GM21447 (cell line): ENCODE results near the gene MTMR2.
"Not testable (repeated sequence)": the region's sequence is repeated elsewhere in the genome, so short reads cannot be mapped to it uniquely, and the experiment has no call there.

Source experiments
- ATAC-seq: cut with Tn5 transposase; IDR thresholded peaks from one replicate; pipeline ENCODE4 v1.9.1; 2021; ENCODE audit not compliant: unreplicated experiment

MTMR2 gene

DNA sequence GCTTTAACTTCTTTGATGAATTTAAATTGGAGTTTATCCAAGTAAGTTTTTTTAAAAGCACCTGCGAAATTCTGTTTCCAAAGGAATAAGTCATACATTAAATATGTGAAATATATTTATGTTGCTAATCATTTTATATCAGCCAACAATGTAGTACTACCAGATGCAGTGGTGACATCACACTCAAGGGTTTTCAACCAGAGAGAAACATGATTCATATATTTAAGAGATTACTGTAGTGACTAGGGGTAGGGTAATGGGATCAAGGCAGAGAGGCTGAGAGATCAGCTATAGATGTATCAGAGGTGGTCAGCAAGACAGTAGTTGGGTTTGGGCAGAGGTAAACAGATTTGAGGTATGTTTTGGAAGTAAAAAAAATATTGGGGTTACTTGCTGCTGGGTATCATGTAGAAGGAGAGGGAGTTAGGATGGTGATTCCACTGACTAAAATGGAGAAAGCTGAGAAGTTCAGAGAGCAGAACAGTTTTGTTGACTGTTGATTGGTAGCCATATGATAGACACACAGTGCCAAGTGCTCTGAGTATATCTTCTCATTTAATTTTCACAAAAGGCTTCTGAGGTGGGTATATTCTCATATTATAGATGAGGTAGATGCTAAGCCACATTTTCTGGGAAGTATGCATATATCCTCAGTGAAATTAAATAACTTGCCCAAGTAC lies 94.2 kb downstream of the MTMR2 start:
- no peak for ATAC-seq

DNA sequence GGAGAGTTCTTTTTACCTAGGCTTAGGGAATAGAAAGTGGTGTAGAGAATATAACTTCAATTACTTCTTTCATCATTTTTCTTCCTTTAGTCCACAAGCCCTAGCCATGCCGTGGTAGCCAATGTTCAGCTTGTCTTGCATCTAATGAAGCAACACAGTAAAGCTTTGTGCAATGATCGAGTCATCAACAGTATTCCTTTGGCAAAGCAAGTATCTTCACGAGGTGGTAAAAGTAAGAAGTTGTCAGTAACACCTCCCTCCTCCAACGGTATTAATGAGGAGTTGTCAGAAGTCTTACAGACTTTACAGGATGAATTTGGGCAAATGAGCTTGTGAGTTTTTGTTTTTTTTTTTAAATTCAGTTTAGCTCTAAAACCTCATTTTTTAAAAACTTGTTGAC lies 96.2 kb downstream of the MTMR2 start:
- no peak for ATAC-seq

DNA sequence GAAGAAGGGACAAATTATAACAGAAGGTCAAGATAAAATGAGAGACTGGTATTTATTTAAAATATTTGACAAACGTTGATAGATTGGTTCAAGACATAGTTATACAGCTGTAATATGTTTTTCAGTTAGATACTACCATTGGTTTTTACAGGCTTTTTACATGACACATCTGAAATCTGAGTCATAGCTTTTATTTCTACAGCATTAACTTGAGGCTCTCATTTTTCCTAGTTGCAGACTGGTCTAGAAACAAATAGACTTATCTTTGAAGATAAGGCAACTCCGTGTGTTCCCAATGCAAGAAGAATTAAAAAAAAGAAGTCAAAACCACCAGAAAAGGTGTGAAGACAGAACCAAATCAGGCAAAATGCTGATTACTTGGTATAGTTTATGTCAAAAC lies 102.3 kb downstream of the MTMR2 start:
- ATAC-seq, result no peak

DNA sequence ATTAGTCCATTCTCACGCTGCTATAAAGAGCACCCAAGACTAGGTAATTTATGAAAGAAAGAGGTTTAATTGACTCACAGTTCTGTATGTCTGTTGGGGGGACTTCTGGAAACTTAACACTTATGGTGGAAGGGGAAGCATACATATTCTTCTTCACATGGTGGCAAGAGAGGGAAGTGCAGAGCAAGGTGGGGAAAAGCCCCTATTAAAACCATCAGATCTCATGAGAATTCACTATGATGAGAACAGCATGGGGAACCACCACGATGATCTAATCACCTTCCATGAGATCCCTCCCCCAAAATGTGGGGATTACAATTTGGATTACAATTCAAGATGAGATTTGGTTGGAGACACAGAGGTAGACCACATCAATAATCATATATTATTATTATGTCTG lies 107.9 kb downstream of the MTMR2 start:
- no peak for ATAC-seq

DNA sequence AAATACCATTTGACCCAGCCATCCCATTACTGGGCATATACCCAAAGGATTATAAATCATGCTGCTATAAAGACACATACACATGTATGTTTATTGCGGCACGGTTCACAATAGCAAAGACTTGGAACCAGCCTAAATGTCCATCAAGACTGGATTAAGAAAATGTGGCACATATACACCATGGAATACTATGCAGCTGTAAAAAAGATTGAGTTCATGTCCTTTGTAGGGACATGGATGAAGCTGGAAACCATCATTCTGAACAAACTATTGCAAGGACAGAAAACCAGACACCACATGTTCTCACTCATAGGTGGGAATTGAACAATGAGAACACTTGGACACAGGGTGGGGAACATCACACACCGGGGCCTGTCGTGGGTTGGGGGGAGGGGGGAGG lies 112.9 kb downstream of the MTMR2 start:
- not testable (repeated sequence) for ATAC-seq

DNA sequence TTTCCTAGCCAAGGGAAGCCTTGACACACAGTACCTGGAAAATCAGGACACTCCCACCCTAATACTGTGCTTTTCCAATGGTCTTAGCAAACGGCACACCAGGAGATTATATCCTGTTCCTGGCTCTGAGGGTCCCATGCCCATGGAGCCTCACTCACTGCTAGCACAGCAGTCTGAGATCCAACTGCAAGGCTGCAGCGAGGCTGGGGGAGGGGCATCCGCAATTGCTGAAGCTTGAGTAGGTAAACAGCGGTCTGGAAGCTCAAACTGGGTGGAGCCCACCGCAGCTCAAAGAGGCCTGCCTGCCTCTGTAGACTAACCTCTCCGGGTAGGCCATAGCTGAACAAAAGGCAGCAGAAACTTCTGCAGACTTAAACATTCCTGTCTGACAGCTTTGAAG lies 117.4 kb downstream of the MTMR2 start:
- ATAC-seq, result not testable (repeated sequence)

DNA sequence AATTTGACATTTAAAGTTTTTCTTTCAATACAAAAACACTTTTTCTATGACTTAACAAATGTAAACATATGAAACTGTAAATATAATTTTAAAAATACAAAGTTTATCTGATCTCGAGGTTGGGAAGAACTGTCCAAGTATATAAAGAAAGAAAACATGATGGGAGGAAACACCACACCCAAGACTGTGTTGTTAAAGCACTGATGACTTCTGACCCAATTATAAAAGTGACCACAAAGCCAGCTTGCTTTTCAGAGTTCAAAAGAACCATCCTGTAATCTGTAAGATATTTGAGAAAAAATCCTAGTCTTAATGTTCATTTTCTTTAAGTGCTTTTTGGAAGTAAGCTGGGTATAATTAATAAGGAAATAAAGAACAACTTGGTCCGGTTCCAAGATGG lies 118.0 kb downstream of the MTMR2 start:
- ATAC-seq, result no peak

DNA sequence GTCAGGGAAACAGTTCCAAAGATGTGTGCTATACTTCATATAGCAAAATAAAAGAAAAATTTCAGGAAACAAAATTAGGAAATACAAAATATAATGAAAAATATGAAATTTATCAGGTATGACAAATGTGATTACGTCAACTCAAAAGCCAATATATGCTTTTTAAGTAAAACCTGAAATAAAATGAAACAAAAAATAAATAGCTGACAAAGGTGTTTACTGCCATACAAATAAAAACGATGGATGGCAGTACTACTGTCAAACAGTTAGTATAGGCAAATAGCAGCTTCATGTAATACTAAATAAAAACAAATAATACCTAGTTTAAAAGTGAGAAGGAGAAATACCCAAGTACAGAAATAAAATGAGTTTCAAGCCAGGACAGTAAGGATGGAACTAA lies 119.9 kb downstream of the MTMR2 start:
- no peak for ATAC-seq

DNA sequence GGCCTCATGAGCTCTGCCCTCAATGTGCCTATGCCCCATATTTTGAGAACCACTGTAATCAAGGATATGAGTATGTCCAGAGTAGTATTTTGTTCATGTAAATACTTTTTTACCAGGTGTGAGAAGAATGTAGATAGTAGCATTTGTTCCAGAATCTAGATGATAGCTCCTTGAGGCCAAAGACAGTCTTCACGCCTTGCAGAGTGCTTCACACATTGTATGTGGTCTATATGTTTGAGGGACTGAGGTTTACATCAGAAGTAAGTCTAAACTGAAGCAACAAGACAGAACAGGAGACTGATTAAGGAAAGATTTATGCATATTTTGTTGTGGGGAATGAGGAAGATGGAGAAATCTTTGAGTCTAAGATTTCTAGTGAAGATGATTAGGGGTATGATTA lies 121.1 kb downstream of the MTMR2 start:
- no peak for ATAC-seq

DNA sequence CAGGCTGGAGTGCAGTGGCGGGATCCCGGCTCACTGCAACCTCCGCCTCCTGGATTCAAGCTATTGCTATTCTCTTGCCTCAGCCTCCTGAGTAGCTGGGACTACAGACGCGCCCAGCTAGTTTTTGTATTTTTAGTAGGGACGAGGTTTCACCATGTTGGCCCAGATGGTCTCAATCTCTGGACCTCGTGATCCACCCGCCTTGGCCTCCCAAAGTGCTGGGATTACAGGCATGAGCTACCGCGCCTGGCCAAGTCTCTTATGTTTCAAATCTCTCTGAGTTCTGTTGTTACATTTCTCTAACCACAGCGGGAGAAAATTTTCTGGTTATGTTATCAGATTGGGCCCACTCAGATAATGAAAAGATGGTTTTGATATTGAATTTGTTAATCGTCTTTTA lies 123.5 kb downstream of the MTMR2 start:
- no peak for ATAC-seq

DNA sequence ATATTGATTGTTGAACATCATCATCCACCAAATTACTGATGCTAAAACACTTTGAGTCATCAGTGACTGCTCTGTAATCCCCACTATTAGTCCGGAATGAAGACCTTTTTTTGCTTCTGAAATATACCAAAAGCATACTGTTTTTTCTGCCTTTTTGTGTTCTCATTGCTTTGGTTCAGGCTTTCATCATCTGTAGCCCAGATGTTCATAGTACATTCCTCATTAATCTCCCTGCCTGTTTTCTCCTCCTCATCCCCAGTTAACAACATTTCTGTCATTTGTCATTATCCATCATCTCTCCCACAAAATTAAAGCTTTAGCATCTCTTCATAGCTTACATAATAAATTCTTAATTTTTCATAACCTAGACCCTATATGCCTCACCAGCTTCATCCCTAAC lies 124.4 kb downstream of the MTMR2 start:
- no peak for ATAC-seq

DNA sequence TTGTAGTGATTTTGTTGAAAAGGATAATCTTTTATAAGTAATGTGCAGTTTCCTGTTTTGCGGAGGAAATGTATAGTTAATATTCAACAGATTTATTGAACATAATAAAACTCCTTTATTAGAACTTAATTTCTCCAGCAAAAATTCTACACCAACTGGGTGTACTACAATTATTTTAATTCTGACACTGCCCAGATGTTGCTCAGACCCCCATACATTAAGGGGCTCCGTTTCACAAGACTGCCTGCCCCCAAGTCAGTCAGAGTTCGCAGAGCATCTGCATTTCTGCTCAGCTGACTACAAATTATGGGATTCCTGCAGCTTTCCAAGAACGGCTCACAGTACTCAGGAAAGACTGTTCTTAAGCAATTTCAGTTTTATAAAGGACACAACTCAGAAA lies 127.4 kb downstream of the MTMR2 start:
- ATAC-seq, result no peak

DNA sequence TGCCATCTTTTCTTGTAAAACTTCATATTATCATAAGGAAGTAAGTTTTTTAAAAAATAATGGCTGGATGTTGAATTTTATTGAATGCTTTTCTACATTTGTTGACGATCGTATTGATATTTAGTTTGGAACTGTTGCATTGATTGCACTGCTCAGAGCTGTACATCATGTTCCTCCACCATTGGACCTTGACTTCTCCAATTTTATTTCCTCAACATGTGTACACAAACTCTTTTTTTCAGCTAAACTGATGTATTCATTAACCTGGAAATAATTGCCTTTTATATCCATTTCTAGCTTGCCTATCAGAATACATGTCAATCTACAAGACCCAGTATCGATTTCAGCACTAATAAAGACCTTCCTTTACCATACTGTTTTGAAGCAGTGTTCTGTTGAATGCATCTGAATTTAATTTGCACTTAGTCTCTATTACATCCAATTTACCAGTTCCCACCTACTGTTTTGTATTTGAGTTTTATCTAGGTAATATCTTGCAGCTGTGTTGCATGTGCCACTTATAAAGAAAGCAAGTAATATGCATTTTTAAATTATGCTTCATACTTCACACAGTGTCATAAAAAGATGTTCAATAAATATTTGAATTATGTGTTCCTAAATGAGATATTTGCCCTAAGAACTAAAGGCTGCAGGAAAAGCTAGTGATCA lies 128.1 kb downstream of the MTMR2 start:
- no peak for ATAC-seq

DNA sequence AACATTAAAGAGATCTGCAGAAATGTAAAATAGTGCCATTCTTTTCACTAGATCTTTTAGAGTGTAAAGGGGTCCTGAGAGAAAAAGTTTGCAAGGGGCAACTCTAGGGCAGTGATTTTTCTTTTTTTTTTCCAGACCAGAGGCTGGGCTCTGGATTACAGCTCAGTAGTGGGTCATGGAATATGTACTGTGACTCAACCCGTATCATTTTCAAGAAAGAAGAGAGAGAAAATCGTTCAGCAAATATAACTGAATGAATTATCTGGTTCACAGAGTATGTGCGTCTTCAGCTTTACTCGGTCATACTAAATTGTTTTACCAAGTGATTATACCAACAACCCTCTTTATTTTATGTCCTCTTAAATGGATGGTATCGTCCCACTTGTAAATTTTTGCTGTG lies 129.8 kb downstream of the MTMR2 start:
- no peak for ATAC-seq

DNA sequence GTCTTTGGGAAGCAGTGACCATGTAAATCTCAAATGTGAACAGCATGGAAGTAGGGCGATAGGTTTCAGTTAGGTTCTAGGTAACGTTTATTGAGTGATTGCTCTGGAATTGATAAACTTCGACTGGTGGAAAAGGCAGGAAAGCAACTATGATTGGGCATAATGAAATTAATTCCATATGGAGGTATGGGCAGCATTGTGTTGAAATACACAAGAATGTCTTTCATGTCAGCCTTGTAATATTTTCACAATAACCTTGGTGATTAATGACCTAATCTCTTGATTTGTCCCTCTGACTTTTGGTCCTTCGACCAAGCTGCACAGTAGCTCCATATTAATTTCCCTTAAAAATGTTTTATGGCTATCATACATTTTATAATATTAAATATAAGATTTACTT lies 130.8 kb downstream of the MTMR2 start:
- ATAC-seq, result no peak

DNA sequence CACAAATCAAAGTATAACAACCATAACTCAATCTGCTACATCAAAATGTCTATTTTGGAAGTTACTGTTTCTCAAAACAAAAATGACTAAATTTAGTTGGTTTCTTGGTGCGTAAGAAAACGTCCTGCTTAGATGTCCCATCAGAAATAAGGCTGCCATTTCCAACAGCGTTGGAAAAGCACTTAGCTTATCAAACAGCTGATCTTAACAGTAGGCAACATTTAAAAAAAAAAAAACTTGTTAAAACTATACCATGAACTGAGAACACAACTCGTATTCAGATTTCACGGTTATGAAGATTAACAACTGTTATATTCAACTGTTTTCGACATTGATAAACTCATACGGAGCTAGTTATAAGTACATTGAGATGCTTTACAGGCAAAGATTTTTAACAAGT lies 131.2 kb downstream of the MTMR2 start:
- no peak for ATAC-seq

DNA sequence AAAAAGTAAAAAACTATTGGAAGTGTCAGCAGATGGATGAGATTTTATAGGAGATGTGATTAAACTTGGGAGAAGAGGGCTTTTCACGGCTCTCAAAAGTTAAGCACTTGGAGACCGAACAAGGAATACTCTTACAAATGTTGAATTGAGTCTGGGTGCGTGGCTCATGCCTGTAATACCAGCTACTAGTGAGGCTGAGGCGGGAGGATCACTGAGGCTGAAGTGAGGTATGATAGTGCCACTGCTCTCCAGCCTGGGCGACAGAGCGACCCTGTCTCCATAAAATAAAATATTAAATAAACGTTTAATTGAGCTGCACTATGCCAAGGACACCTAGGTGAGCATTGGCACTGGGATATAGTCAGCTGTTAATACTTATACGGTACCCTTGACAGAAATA lies 131.7 kb downstream of the MTMR2 start:
- ATAC-seq, result no peak

DNA sequence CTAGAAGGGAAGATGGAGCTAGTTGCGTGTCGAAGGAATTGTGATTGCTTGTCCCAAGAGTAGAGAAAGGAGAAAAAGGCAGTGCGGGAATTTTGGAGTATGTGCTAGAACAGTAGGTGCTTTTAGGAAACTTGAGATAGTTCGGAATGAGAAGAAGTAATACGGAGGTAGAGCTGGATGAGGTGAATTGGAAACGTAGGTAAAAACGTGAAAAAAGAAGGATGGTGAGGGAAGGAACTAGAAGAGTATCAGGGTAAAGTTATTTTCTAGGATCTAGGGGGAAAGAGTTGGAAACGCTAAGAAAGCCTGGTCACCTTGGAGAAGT lies 132.2 kb downstream of the MTMR2 start:
- ATAC-seq, result no peak

DNA sequence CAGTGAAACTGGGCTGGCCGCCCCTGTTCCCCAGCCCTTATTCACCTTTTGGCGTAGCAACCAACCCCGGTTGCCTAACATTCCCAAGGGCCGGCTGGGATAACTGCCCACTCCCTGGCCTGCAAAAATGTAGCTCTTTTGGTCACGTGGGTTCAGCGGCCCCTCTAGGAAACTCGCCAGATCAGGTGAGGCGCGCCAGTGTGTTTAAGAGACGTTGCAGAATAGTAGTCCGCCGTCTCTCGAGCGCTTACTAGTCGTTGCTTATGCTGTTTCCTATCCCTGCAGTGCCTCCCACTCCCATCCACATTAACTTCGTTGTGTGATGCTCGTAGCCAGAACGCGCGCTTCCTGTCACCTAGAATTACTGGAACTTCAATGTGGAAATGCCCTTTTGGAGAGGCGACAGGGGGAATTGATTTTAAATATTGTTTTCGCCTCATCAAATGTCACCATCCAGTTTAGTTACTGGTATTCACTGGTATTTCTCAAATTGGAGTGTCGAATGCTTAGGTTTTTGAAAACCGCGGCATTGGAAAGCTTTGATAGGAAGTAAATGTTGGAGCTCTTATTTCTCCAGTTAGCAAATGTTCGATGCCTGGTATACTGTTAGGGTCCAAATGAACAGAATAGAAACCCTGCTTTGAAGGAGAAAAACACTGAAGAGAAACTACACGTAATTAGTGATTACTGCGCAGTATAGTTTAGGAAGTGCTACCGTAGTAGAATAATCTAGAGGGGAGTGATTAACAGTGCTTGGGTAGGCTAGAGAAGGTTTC lies 132.8 kb downstream of the MTMR2 start:
- peak; percentile 14 for ATAC-seq

DNA sequence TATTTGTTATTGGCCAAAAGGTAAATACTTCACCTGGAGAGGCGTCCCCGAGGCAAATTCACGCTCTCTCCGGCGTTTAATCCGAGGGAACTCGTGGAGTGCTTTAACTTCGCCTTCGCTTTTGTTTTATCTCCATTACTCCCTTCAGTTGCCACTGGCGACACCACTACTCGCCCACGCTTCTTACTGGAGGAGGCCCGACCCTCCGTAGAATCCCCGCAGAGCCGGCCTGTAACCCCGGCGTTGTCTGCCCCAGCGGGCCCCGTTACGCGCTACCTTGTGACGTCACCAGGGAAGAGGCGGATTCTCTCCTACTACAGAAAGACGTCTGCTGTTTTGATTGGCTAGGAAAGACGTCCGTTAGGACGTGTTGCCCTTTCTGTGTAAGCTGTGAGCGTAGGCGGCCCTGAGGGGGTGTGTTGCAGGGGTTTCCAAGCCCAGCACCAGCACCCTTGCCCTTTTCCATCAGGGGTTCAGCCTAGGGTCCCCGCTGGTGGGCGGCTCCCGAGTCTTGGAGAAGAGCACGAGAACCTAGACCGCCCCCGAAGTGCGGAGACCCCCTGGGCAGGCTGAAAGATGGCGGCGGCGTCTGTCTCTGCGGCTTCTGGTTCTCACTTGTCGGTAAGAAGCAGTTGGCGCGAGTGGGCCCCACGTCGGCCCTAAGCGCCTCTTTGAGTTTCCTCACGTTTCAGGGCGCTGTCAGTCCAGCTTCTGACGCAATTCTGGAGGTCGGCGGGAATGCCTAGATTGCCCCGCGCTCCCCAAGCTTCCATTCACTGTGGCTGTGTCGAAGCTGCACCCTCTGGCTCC lies 133.6 kb downstream of the MTMR2 start, which contains the start of gene CEP57:
Gene CEP57, plus strand, starts transcription at position 376 of the 810 bp plus-strand sequence. Its CDS starts 201 bp downstream, at position 577.
- ATAC-seq, result peak; percentile 67

DNA sequence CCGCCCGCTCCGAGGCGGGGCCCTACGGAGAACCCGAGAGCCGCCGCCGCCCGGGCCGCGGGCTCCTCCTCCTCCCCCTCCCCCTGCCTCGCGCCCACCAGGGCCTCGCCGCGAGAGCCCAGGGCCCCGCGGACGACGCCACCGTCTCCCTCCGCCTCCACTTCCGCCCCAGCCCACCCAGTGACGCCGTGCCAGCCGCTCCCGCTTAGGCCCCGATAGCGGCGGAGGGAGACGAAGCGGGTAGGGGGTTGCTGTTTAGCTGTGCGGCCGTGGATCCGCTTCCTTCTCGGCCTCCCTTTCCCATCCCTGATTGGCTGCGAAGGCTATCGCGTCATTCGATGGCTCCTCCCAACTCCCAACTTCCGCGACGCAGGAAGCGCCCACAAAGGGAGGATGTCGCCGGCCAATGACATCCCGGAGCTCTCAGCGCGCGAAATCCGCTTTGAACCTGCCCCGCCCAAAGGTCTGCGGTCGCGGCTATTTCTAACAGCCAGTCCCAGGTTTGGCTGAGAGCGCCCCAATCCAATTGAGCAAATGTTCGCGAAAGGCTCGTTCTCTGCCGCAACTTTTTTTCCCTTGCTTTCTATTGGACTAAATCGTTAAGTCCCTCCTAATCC lies 134.3 kb downstream of the MTMR2 start, which contains the start of gene FAM76B:
Gene FAM76B, minus strand, starts transcription at position 277 of the 617 bp plus-strand sequence. CDS start 304 bp downstream, outside the sequence.
- peak; percentile 68 for ATAC-seq
